Stimulated activated CD8-positive, alpha-beta memory T cell treated with anti-CD3 and anti-CD28 coated beads, Interleukin-2, amount 100 ng/mL, for 1 hour (primary cell): ENCODE data around the gene GRIK3.
"Not testable (repeated sequence)": the region's sequence is repeated elsewhere in the genome, so short reads cannot be mapped to it uniquely, and the experiment has no call there.

ENCODE experiments used
- DNase-seq, 2 donors: peaks; one replicate each; pipeline ENCODE4 v3.0.0-alpha.2; 2020; ENCODE audit warnings: low read depth in 2 of 2

The GRIK3 gene

GRCh38 chr1:36941316-36941978 lies 92.9 kb downstream of the GRIK3 start:
- DNase-seq = no peak

- DNase-seq = no peak
These were observed 95.5 kb downstream of the GRIK3 start for GRCh38 chr1:36938819-36939218.

- no peak for DNase-seq
These were observed 96.9 kb downstream of the GRIK3 start for GRCh38 chr1:36937371-36937770.

GRCh38 chr1:36934061-36934460 lies 100.3 kb downstream of the GRIK3 start:
- DNase-seq = no peak

- no peak for DNase-seq
These were observed 106.5 kb downstream of the GRIK3 start for GRCh38 chr1:36927826-36928225.

- no peak for DNase-seq
These were observed 109.1 kb downstream of the GRIK3 start for GRCh38 chr1:36925251-36925650.

GRCh38 chr1:36924282-36924811 lies 110.0 kb downstream of the GRIK3 start:
- peak in 1 of 2 donors; percentile 2 for DNase-seq

- DNase-seq = no peak
These were observed 111.5 kb downstream of the GRIK3 start for GRCh38 chr1:36922593-36923426.

- DNase-seq = no peak
These were observed 112.2 kb downstream of the GRIK3 start for GRCh38 chr1:36922071-36922470.

- no peak for DNase-seq
These were observed 113.4 kb downstream of the GRIK3 start for GRCh38 chr1:36920801-36921405.

- no peak for DNase-seq
These were observed 113.9 kb downstream of the GRIK3 start for GRCh38 chr1:36920371-36920770.

- DNase-seq = no peak
These were observed 114.7 kb downstream of the GRIK3 start for GRCh38 chr1:36919491-36920145.

- no peak for DNase-seq
These were observed 115.7 kb downstream of the GRIK3 start for GRCh38 chr1:36918604-36919003.

GRCh38 chr1:36916542-36916941 lies 117.8 kb downstream of the GRIK3 start:
- not testable (repeated sequence) for DNase-seq

GRCh38 chr1:36913484-36914060 lies 120.7 kb downstream of the GRIK3 start:
- DNase-seq = no peak

GRCh38 chr1:36913016-36913415 lies 121.3 kb downstream of the GRIK3 start:
- no peak for DNase-seq

GRCh38 chr1:36912365-36912865 lies 121.9 kb downstream of the GRIK3 start:
- no peak for DNase-seq

- no peak for DNase-seq
These were observed 122.6 kb downstream of the GRIK3 start for GRCh38 chr1:36911561-36912364.

GRCh38 chr1:36910886-36911540 lies 123.3 kb downstream of the GRIK3 start:
- DNase-seq = no peak
